Gastrocnemius medialis (tissue), 4 donors: ENCODE results near the gene HOXA7.

ENCODE experiments used
- CTCF ChIP-seq, 5 experiments: fragments of 450-650 bp in 3 of 5; fragments of 200-600 bp in 2 of 5; sonication (generic) in 2 of 5; IDR thresholded peaks in 4 of 5; conservative IDR thresholded peaks in 1 of 5; 1 replicate in 4 of 5; 2 replicates in 1 of 5; pipeline ENCODE4 v1.5.1; 2016 to 2019; ENCODE audit warnings: antibody characterized with exemption in 5 of 5, mild to moderate bottlenecking in 3 of 5, moderate library complexity in 3 of 5
- POLR2A ChIP-seq, 2 donors: fragments of 450-650 bp; IDR thresholded peaks; one replicate each; pipeline ENCODE4 v1.6.1; 2017; ENCODE audit warnings: antibody characterized with exemption in 2 of 2, mild to moderate bottlenecking in 2 of 2, moderate library complexity in 2 of 2

DNA sequence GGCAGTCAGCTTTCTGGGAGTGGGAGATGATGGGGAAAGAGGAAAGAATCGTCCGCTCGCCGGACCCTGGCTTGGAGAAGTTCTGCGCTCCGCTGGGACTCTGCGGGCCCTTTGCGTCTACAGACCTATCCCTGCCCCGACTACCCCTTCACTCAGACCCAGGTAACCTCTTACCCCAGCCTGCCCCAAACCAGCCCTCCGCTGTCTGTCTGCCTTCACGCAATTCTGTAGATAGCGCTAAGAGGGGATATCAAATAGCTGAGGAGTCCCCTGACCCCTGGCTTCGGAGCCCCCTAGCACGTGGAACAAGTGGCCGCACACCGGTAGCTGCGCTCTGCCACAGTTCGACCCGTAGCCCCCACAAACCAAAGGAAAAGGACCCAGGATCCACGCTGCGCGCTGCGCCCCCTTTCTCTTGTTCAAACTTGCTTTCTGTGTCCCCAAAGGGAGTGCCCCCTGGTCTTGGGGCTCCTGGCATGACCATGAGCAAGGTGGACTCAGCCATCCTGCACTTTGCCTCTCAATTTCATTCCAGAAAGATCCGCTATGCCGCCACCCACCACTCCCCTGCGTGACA, 32.9 kb downstream of the HOXA7 start:
- no peak for TF ChIP-seq CTCF (IDR thresholded peaks at IDR 0.05 in 4 of 5, conservative IDR thresholded peaks at IDR 0.05 in 1 of 5)
- TF ChIP-seq POLR2A (IDR thresholded peaks at IDR 0.05) = no peak
